ENCODE data around the gene HOXA9. TPM values are rescaled to one million over a fixed set of nuclear protein-coding genes. Genes with fewer than 3 reads are reported as not detected.

Gene HOXA9
- total and polyA plus RNA-seq, 10 donors: 0.46 to 3.0 (median 0.98) TPM

DNA sequence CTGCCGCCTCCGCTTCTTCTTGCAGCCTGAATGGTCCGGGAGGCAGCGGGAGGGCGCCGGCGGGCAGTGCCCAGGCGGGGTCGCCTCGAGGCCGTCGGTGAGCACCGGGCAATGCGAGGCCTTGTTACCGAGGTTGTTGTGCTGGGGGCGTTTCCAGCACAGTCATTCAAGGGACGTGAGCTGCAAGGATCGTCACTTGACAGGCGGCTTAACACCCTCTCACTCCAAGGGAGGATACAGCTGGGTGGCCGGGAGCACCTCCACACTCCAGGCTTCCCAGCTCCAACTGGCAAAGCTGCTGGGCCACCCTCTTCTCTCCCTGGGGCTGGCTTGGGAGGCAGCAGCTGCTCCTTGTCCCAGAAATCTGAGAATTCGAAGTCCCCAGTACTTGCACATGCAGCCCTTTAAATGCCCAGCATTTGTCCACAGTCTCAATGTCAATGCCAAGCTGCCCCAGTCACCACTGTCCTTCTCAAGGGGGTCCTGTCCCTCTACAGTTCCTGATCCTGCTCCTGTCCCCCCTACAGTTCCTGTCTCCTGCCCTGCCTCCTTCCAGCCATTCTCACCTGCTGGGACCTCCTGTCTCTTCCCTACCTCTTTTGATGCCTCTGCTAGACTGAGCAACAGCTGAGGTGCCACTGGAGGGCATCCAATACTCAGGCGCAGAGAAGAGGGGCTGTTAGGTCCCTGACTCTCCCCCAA lies 24.1 kb upstream of the HOXA9 start:
- DNase-seq: no peak
- peaks cover 49 to 100% (median 99%) of the 10 kb centered on the region in 7 donors for H3K27me3 ChIP-seq (replicated peaks in 1 of 7)
- intact Hi-C loops (cut with DNase I; ENCODE audit: low total_unique reads): loop anchor here (10.0 kb wide), 1 partner anchor 1335 kb away; no protein-coding TSS in a partner anchor
- H3K4me3 ChIP-seq: peak overlapping the region in 3 of 8 donors; percentile 8 to 50 (median 20)
- no peak overlapping the region for H3K27ac ChIP-seq
- peaks cover 28 to 76% (median 62%) of the 10 kb centered on the region in 6 donors for H3K4me1 ChIP-seq
- H3K36me3 ChIP-seq: no peaks in the 10 kb centered on the region
- no peak for TF ChIP-seq POLR2A (IDR thresholded peaks at IDR 0.05)
- TF ChIP-seq POLR2AphosphoS5 (IDR thresholded peaks at IDR 0.05): peak in 1 of 3 donors; percentile 22
- no peaks in the 10 kb centered on the region for H3K9me3 ChIP-seq
- WGBS, 5 donors: 12 to 32% (median 15%) methylated on average over 12 to 22 of the region's 22 CpGs

- DNase-seq: no peak
- Histone ChIP-seq H3K4me1 (peaks cover 34 to 79% (median 68%) of the 10 kb centered on the region in 6 donors), H3K4me3 (peak overlapping the region in 7 of 8 donors; percentile 4 to 50 (median 18)), H3K9me3 (no peaks in the 10 kb centered on the region), H3K27ac (no peak overlapping the region), H3K27me3 (replicated peaks in 1 of 7) (peaks cover 49 to 100% (median 99%) of the 10 kb centered on the region in 7 donors), H3K36me3 (no peaks in the 10 kb centered on the region)
- 4 to 14% (median 5%) methylated on average over 41 to 49 of the region's 49 CpGs for WGBS, 5 donors
- intact Hi-C loops (cut with DNase I; ENCODE audit: low total_unique reads): loop anchor here (10.0 kb wide), 1 partner anchor 1334 kb away; no protein-coding TSS in a partner anchor
- TF ChIP-seq, protein P1, sequence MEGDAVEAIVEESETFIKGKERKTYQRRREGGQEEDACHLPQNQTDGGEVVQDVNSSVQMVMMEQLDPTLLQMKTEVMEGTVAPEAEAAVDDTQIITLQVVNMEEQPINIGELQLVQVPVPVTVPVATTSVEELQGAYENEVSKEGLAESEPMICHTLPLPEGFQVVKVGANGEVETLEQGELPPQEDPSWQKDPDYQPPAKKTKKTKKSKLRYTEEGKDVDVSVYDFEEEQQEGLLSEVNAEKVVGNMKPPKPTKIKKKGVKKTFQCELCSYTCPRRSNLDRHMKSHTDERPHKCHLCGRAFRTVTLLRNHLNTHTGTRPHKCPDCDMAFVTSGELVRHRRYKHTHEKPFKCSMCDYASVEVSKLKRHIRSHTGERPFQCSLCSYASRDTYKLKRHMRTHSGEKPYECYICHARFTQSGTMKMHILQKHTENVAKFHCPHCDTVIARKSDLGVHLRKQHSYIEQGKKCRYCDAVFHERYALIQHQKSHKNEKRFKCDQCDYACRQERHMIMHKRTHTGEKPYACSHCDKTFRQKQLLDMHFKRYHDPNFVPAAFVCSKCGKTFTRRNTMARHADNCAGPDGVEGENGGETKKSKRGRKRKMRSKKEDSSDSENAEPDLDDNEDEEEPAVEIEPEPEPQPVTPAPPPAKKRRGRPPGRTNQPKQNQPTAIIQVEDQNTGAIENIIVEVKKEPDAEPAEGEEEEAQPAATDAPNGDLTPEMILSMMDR (IDR thresholded peaks at IDR 0.05 in 8 of 11, conservative IDR thresholded peaks at IDR 0.05 in 3 of 11): no peak
- TF ChIP-seq POLR2A (IDR thresholded peaks at IDR 0.05): no peak
- peak in 2 of 3 donors; percentile 25 to 27 for TF ChIP-seq POLR2AphosphoS5 (IDR thresholded peaks at IDR 0.05)
Measured at GRCh38 chr7:27188386-27189294, 23.3 kb upstream of the HOXA9 start.

DNA sequence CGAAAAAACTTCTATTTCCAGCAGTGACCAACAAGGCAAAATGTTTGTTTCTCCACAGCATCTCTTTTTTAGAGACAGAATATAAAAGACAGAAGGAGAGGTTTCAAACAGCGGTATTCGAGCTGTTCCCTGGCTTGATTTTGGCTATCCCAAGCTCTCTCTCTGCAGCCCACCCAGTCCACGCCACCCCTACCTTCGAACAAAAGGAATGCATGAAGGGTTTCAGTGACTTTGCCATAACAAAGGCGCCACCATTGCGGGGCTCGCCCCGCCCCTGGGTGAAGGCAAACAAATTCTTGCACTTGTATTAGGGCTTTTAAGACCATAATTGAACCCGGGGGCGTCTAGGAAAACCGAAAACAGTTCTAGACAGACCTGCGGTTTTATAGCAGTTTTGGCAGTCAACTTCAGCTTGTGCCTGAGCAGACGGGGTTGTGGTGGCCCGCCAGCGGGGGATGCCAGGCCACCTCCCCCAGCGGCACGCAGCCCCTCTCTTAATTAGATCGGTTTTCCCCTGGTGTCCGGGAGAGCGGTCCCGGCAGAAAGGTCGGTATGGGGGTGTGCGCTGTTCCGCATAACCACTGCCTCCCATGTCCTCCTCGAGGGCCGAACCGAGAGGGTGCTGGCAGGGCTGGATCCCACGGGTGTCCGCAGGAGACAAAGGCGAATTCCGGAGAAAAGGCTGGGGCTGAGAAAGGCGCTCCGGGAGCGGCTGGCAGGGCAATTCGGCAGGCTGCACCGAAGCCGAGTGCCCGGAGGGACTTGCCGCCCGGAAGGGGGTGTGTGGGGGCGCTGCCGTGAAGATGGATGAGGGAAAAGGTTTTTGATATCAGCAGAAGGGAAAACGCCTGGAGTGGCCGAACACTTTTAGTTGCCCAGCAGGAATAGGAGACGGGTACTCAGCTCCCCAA lies 22.4 kb upstream of the HOXA9 start:
- TF ChIP-seq POLR2AphosphoS5 (IDR thresholded peaks at IDR 0.05) (peak in 1 of 3 donors; percentile 14), POLR2A (IDR thresholded peaks at IDR 0.05) (no peak)
- TF ChIP-seq, protein P1 (IDR thresholded peaks at IDR 0.05 in 8 of 11, conservative IDR thresholded peaks at IDR 0.05 in 3 of 11): no peak
- intact Hi-C loops (cut with DNase I; ENCODE audit: low total_unique reads): loop anchor here (10.0 kb wide), 1 partner anchor 1333 kb away; no protein-coding TSS in a partner anchor

More for the DNA sequence above, 22.4 kb upstream of the HOXA9 start:
- H3K9me3 ChIP-seq: no peaks in the 10 kb centered on the region
- H3K36me3 ChIP-seq: no peaks in the 10 kb centered on the region
- H3K27me3 ChIP-seq (replicated peaks in 1 of 7): peaks cover 52 to 100% (median 99%) of the 10 kb centered on the region in 7 donors
- peak overlapping the region in 2 of 8 donors; percentile 20 to 50 for H3K4me3 ChIP-seq
- WGBS, 5 donors: 5 to 9% (median 8%) methylated on average over 33 to 46 of the region's 46 CpGs
- H3K4me1 ChIP-seq: peaks cover 28 to 79% (median 65%) of the 10 kb centered on the region in 6 donors
- no peak overlapping the region for H3K27ac ChIP-seq
- DNase-seq: no peak
